H1 (cell line): Measurements from ENCODE around the gene LSM11. TPM values are rescaled to one million over a fixed set of nuclear protein-coding genes. Genes with fewer than 3 reads are reported as not detected.

ENCODE experiments used
- CHD2 ChIP-seq: IDR thresholded peaks from 2 replicates; pipeline ENCODE4 v1.6.1; 2012; ENCODE audit warnings: low read length, improper control_type of control experiment
- EP300 ChIP-seq, 2 experiments: IDR thresholded peaks; 1 replicate in 1 of 2; 2 replicates in 1 of 2; pipeline ENCODE4 v1.6.1; 2011 to 2012; ENCODE audit warnings: low read depth in 2 of 2, low read length in 2 of 2, mild to moderate bottlenecking in 2 of 2, borderline replicate concordance in 1 of 2, inconsistent platforms in 1 of 2, moderate library complexity in 1 of 2
- HDAC2 ChIP-seq, 2 experiments: fragments of 300-600 bp in 1 of 2; sonication (generic) in 1 of 2; IDR thresholded peaks; 2 replicates each; pipeline ENCODE4 v1.6.1; 2011 to 2012; ENCODE audit warnings: low read depth in 2 of 2, low read length in 2 of 2, mild to moderate bottlenecking in 2 of 2, moderate library complexity in 2 of 2, borderline replicate concordance in 1 of 2, inconsistent platforms in 1 of 2
- HDAC6 ChIP-seq: IDR thresholded peaks from one replicate; pipeline ENCODE4 v1.7.1; 2012; ENCODE audit warnings: low read depth, mild to moderate bottlenecking, inconsistent platforms, low read length, moderate library complexity
- NANOG ChIP-seq: IDR thresholded peaks from 2 replicates; pipeline ENCODE4 v1.6.1; 2011; ENCODE audit warnings: low read length, low read depth, mild to moderate bottlenecking, inconsistent platforms; ENCODE audit not compliant: insufficient read depth, poor library complexity, severe bottlenecking
- RFX5 ChIP-seq: IDR thresholded peaks from 2 replicates; pipeline ENCODE4 v1.6.1; 2011; ENCODE audit warnings: low read depth, low read length, improper control_type of control experiment, borderline replicate concordance
- SAP30 ChIP-seq: fragments of 300-600 bp; sonication (generic); IDR thresholded peaks from 2 replicates; pipeline ENCODE4 v1.7.1; 2012; ENCODE audit warnings: low read length, moderate library complexity, mild to moderate bottlenecking, inconsistent platforms; ENCODE audit not compliant: insufficient read depth, insufficient replicate concordance
- TAF7 ChIP-seq: optimal IDR thresholded peaks from 2 replicates; pipeline ENCODE3; 2011; ENCODE audit warnings: low read depth, mild to moderate bottlenecking, inconsistent platforms, low read length, moderate library complexity, borderline replicate concordance
- polyA plus RNA-seq, 7 experiments: library from polyadenylated mRNA; depleted of rRNA in 3 of 7; stranded (reverse) in 5 of 7; unstranded in 2 of 7; fragments of >200 nt in 5 of 7; fragments of 200-250 nt in 2 of 7; gene quantifications; 1 replicate in 5 of 7; 2 replicates in 1 of 7; 4 replicates in 1 of 7; pipeline versions ENCODE4 v1.2.1 to v1.2.3, GENCODE V29; 2011 to 2013; ENCODE audit warnings: missing spikeins in 2 of 7, mixed read lengths in 2 of 7
- total RNA-seq: library from RNA; stranded (reverse); fragmentation: NEBNext Ultra II Directional; extraction: Animal tissue kit (Norgen Biotek cat#: 25700); gene quantifications from 2 replicates; pipeline ENCODE4 v1.2.1, GENCODE V29; 2021

Gene LSM11
- total and polyA plus RNA-seq, 2 of the 8 experiments (the other 6 are each of a cell fraction or from before 2014, with no cell fraction given): 1.8 to 3.9 TPM

- TF ChIP-seq HDAC6 (no peak), TAF7 (no peak), SAP30 (no peak), CHD2 (no peak), RFX5 (no peak), EP300 (IDR thresholded peaks at IDR 0.05; ENCODE audit: borderline replicate concordance in 1 of 2, low read depth in 2 of 2, low read length in 2 of 2) (no peak), NANOG (no peak), HDAC2 (IDR thresholded peaks at IDR 0.05; ENCODE audit: borderline replicate concordance in 1 of 2, low read depth in 2 of 2, low read length in 2 of 2) (no peak)
Measured at GRCh38 chr5:157747766-157748700, 4.5 kb downstream of the LSM11 start (continued).
